OCI-M1 (cell line): Measurements from ENCODE around the gene CUTA.
"Not testable (repeated sequence)": the region's sequence is repeated elsewhere in the genome, so short reads cannot be mapped to it uniquely, and the experiment has no call there.

Experiments
- DNase-seq: peaks from one replicate; lab custom pipeline; 2025; lab: John Stamatoyannopoulos, UW

The CUTA gene

GRCh38 chr6:33367715-33368025 lies 50.2 kb downstream of the CUTA start:
- not testable (repeated sequence) for DNase-seq

DNA sequence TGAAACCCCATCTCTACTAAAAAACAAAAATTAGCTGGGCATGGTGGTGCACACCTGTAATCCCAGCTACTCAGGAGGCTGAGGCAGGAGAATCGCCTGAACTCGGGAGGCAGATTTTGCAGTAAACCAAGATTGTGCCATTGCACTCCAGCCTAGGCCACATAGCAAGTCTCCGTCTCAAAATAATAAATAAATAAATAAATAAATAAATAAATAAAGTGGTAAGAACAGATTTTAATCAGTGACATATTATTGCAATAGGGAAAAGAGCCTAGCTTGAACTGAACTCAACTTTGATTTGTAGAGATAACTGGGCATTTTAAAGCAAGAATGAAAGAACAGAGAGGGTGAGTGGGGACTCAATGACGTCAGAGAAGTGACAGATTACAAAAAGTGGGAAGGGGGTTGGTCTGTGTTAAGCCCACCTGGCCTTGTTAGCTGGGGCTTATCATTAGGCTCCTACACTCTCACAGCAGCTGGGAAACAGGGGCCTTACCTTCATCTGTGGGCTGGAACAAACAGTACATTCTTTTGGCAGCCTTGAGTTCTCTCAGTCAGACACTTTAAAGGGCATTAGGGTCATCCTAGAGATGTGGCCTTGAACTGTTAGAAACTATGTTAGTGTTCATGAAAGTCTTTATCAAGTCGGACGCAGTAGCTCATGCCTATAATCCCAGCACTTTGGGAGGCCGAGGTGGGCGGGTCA lies 50.7 kb downstream of the CUTA start:
- no peak for DNase-seq
